ENCODE results near the gene CLMP.

The CLMP gene

DNA sequence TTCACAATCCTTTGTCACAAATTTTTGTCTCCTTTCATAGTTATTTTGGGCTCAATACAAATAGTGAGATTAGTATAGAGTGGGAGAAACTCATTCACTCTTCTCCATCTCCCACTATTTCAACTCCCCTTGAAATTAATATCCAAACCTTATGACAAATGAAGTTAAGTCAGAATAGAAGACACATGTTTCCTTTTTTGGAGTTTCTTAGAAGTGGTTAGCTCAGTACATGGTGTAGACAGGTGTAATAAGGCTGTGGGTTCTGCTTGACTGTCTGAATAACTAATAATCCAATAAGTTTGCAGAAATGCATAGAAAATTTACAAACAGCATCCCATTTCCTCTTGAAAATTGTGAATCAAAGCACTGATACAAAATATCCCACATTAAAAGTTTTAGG lies 122.3 kb downstream of the CLMP start:
- TF ChIP-seq CTCF (IDR thresholded peaks at IDR 0.05; ENCODE audit: low read depth, low read length, missing control alignments), result no peak
- H3K4me3 ChIP-seq (replicated peaks; ENCODE audit: low read depth, low read length), result no peak overlapping the region
- DNase-seq (ENCODE audit: extremely low read depth, low read depth), result no peak

- DNase-seq (ENCODE audit: extremely low read depth, low read depth), result no peak
- no peak for TF ChIP-seq CTCF (IDR thresholded peaks at IDR 0.05; ENCODE audit: low read depth, low read length, missing control alignments)
- no peak overlapping the region for H3K4me3 ChIP-seq (replicated peaks; ENCODE audit: low read depth, low read length)
These were observed 122.7 kb downstream of the CLMP start for GRCh38 chr11:123072332-123072761.

DNA sequence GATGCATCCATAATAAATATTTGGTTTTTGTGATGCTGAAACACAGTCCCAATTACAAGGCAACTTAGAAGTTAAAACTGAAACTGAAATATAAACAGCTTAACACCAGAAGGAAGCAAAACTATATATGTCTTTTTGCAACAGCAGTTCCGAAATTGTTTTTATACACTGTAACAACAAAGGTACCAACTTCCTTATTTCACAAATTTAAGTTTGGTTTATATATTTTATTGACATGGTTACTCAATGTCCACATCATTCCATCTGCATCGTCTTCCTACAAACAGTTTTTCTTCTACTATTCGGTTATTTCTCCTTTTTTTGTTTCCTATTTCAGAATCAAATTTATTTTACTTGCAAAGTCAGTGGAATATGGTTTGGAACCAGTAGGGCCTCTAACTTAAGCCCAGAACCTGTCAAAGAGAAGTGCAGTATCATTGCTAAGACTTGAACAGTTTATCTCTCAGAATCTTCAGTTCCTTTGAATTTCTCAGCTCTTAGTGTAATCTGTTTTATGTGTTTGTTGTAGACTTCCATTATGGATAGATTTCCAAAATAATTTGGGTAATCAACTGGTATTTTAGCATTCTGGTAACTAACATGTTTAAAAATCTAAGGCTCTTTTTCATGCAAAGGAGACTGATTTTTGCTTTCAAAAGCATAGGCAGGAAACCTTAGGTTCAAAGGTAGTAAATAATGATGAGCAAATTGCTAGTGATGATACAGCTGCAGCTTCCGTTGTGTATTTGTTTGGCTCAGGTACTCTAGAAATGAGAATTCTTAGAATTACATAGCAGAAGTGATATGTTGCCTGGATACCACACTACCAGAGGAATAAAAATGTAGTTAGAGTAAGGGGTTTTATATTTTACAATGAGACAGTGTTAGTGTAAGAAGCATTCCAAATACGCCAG lies 124.9 kb downstream of the CLMP start:
- H3K4me3 ChIP-seq (replicated peaks; ENCODE audit: low read depth, low read length), result no peak overlapping the region
- no peak for DNase-seq (ENCODE audit: extremely low read depth, low read depth)
- TF ChIP-seq CTCF (IDR thresholded peaks at IDR 0.05; ENCODE audit: low read depth, low read length, missing control alignments), result no peak

DNA sequence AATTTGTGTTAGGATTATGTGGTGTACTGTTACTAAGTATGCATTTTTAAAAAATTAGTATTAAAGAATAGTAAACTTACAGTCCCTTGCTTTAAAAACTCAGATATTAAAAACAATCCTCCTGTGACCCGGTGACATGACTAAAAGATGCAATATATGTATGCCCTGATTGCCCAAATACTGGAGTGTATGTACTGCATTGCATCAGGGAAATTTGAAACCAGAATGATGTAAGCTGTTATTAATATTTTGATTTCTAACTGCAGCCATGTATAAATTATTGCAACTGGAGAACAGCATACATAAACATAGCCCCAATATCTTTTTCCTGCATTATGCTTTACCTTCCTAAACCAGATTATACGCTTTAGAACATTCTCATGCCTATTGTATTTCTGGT lies 129.4 kb downstream of the CLMP start:
- no peak for TF ChIP-seq CTCF (IDR thresholded peaks at IDR 0.05; ENCODE audit: low read depth, low read length, missing control alignments)
- DNase-seq (ENCODE audit: extremely low read depth, low read depth), result no peak
- H3K4me3 ChIP-seq (replicated peaks; ENCODE audit: low read depth, low read length), result no peak overlapping the region

GRCh38 chr11:123063826-123064657 lies 131.0 kb downstream of the CLMP start:
- TF ChIP-seq CTCF (IDR thresholded peaks at IDR 0.05; ENCODE audit: low read depth, low read length, missing control alignments), result no peak
- H3K4me3 ChIP-seq (replicated peaks; ENCODE audit: low read depth, low read length), result peak overlapping the region; percentile 90
- DNase-seq (ENCODE audit: extremely low read depth, low read depth), result no peak

DNA sequence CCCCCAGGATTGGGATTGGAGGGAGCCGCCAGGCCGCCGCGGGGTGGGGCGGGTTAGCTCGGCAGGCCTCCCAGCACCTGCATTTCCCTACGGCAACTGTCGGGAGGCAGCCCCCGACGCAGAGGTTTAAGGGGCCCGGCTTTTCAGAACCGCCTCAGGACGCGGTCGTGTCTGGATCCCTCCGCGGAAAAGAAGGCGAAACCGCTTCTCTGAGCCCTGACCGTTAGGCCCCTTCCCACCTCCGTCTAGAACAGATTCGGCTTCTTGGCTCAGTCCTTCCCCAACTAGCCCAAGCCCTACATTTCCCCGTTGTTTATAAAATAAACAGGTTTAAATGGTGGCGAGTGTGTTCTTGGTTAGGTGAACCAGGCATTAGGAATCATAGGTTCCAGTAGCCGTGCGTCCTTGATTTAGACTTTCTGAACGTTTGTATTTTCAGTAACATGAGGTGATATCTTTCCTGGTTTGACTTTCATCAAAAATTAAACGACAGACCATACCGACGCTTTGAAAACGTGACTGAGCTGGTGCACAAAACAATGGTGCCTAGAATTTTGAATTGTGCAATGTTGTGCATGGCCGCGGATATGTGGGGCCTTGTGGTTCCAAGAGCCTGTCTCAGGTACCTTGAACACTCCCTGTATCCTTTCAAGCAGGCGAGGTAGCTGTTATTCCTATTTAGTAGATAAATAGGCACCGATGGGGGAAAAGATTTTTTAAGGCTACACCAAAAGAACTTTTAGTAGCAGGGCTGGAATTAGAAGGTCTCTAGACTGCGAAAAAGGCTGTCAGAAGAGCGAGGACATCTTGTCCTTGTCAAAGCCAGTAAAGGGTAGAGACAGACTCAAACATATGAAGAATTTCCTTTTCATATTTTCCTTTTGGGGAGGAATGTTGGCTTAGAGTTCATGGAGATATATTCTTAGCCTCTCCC lies 131.9 kb downstream of the CLMP start:
- TF ChIP-seq CTCF (IDR thresholded peaks at IDR 0.05; ENCODE audit: low read depth, low read length, missing control alignments), result no peak
- no peak for DNase-seq (ENCODE audit: extremely low read depth, low read depth)
- H3K4me3 ChIP-seq (replicated peaks; ENCODE audit: low read depth, low read length), result peak overlapping the region; percentile 90
